DND-41 (cell line): Measurements from ENCODE around the gene SOWAHD.
"Not testable (repeated sequence)": the region's sequence is repeated elsewhere in the genome, so short reads cannot be mapped to it uniquely, and the experiment has no call there.

ENCODE experiments used
- ATAC-seq: fragments of 200-7000 bp; cut with Tn5 transposase; 3 replicates; pipeline ENCODE4 v1.9.1; 2021; ENCODE audit warnings: low read depth; ENCODE audit not compliant: insufficient read depth
- DNase-seq: peaks from one replicate; pipeline ENCODE4 v3.0.0-alpha.2; 2020
- H2AFZ ChIP-seq: 2 replicates; pipeline ENCODE4 v1.6.0; 2012; ENCODE audit warnings: low read depth, low read length
- H3K27ac ChIP-seq: 2 replicates; pipeline ENCODE4 v1.5.1; 2012; ENCODE audit warnings: low read length, inconsistent platforms
- H3K27me3 ChIP-seq: fragments of 200-600 bp; sonication (generic); 2 replicates; pipeline ENCODE4 v1.6.0; 2012; ENCODE audit warnings: low read length, mild to moderate bottlenecking, inconsistent platforms; ENCODE audit not compliant: insufficient read depth, poor library complexity
- H3K36me3 ChIP-seq: 2 replicates; pipeline ENCODE4 v1.5.1; 2012; ENCODE audit warnings: low read length, inconsistent platforms; ENCODE audit not compliant: insufficient read depth
- H3K4me1 ChIP-seq: 2 replicates; pipeline ENCODE4 v1.5.1; 2012; ENCODE audit warnings: mild to moderate bottlenecking, low read length; ENCODE audit not compliant: insufficient read depth
- H3K4me2 ChIP-seq: 2 replicates; pipeline ENCODE4 v1.6.0; 2012; ENCODE audit warnings: mild to moderate bottlenecking, moderate library complexity, low read length, inconsistent platforms; ENCODE audit not compliant: insufficient read depth
- H3K4me3 ChIP-seq, 2 experiments: fragments of 200-600 bp in 1 of 2; shearing (Covaris generic) in 1 of 2; 2 replicates each; pipeline ENCODE4 v1.5.1; 2012 to 2016; ENCODE audit warnings: inconsistent platforms in 2 of 2, low read length in 2 of 2, mild to moderate bottlenecking in 2 of 2, low read depth in 1 of 2, moderate library complexity in 1 of 2
- H3K79me2 ChIP-seq: 2 replicates; pipeline ENCODE4 v1.6.0; 2012; ENCODE audit warnings: low read length, inconsistent platforms; ENCODE audit not compliant: insufficient read depth
- H3K9ac ChIP-seq: 2 replicates; pipeline ENCODE4 v1.6.0; 2012; ENCODE audit warnings: low read depth, mild to moderate bottlenecking, inconsistent platforms, low read length, moderate library complexity
- H3K9me3 ChIP-seq: 2 replicates; pipeline ENCODE4 v1.5.1; 2012; ENCODE audit warnings: low read length, moderate library complexity, mild to moderate bottlenecking, inconsistent platforms; ENCODE audit not compliant: insufficient read depth, severe bottlenecking
- H4K20me1 ChIP-seq: 2 replicates; pipeline ENCODE4 v1.6.0; 2012; ENCODE audit warnings: low read length; ENCODE audit not compliant: insufficient read depth
- EZH2 ChIP-seq: IDR thresholded peaks from 3 replicates; pipeline ENCODE4 v1.6.1; 2012; ENCODE audit warnings: borderline replicate concordance, low read depth, mild to moderate bottlenecking, moderate library complexity, low read length, inconsistent platforms; ENCODE audit not compliant: severe bottlenecking
- TF ChIP-seq, protein P1 (sequence below): IDR thresholded peaks from 2 replicates; pipeline ENCODE4 v1.5.1; 2012; ENCODE audit warnings: borderline replicate concordance, low read length, moderate library complexity, mild to moderate bottlenecking; ENCODE audit not compliant: poor library complexity, severe bottlenecking; ENCODE audit errors: extremely low read depth

Gene SOWAHD

GRCh38 chrX:119763836-119764387, 5.5 kb downstream of the SOWAHD start:
- no peaks in the 10 kb centered on the region for H3K4me1 ChIP-seq
- H3K27ac ChIP-seq: no peak overlapping the region

GRCh38 chrX:119768436-119768835, 10.0 kb downstream of the SOWAHD start:
- not testable (repeated sequence) for H3K4me2 ChIP-seq, H3K79me2 ChIP-seq, H3K27ac ChIP-seq, ATAC-seq, H3K36me3 ChIP-seq, H4K20me1 ChIP-seq, DNase-seq, H3K27me3 ChIP-seq, H2AFZ ChIP-seq, H3K9me3 ChIP-seq, H3K4me3 ChIP-seq, H3K4me1 ChIP-seq, H3K9ac ChIP-seq

More at GRCh38 chrX:119763836-119764387, 5.5 kb downstream of the SOWAHD start:
- no peak overlapping the region for H3K9ac ChIP-seq
- no peaks in the 10 kb centered on the region for H3K36me3 ChIP-seq
- H4K20me1 ChIP-seq: no peaks in the 10 kb centered on the region
- no peaks in the 10 kb centered on the region for H3K9me3 ChIP-seq
- DNase-seq (no peak), ATAC-seq (no peak)
- no peaks in the 10 kb centered on the region for H3K27me3 ChIP-seq
- no peak overlapping the region for H3K4me3 ChIP-seq
- TF ChIP-seq, protein P1, sequence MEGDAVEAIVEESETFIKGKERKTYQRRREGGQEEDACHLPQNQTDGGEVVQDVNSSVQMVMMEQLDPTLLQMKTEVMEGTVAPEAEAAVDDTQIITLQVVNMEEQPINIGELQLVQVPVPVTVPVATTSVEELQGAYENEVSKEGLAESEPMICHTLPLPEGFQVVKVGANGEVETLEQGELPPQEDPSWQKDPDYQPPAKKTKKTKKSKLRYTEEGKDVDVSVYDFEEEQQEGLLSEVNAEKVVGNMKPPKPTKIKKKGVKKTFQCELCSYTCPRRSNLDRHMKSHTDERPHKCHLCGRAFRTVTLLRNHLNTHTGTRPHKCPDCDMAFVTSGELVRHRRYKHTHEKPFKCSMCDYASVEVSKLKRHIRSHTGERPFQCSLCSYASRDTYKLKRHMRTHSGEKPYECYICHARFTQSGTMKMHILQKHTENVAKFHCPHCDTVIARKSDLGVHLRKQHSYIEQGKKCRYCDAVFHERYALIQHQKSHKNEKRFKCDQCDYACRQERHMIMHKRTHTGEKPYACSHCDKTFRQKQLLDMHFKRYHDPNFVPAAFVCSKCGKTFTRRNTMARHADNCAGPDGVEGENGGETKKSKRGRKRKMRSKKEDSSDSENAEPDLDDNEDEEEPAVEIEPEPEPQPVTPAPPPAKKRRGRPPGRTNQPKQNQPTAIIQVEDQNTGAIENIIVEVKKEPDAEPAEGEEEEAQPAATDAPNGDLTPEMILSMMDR: no peak
- TF ChIP-seq EZH2: no peak
- no peaks in the 10 kb centered on the region for H3K79me2 ChIP-seq
- H3K4me2 ChIP-seq: no peak overlapping the region
- H2AFZ ChIP-seq: no peak overlapping the region

DNA sequence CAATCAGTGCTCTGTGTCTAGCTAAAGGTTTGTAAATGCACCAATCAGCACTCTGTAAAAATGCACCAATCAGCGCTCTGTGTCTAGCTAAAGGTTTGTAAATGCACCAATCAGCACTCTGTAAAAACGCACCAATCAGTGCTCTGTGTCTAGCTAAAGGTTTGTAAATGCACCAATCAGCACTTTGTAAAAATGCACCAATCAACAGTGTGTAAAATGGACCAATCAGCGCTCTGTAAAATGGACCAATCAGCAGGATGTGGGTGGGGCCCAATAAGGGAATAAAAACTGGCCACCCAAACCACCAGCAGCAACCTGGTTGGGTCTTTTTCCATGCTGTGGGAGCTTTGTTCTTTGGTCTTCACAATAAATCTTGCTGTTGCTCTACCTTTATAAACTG, 11.0 kb downstream of the SOWAHD start:
- not testable (repeated sequence) for H3K4me3 ChIP-seq, H3K9ac ChIP-seq, H3K27me3 ChIP-seq, ATAC-seq, H3K79me2 ChIP-seq, H3K4me1 ChIP-seq, H2AFZ ChIP-seq, DNase-seq, H3K27ac ChIP-seq, H3K9me3 ChIP-seq, H3K4me2 ChIP-seq, H4K20me1 ChIP-seq, H3K36me3 ChIP-seq

- no peak overlapping the region for H3K9ac ChIP-seq
- no peak overlapping the region for H3K4me3 ChIP-seq
- no peaks in the 10 kb centered on the region for H4K20me1 ChIP-seq
- no peaks in the 10 kb centered on the region for H3K79me2 ChIP-seq
- no peak for ATAC-seq
- H3K27me3 ChIP-seq: no peaks in the 10 kb centered on the region
- H3K4me1 ChIP-seq: no peaks in the 10 kb centered on the region
- TF ChIP-seq EZH2: no peak
- TF ChIP-seq, protein P1: no peak
- no peak overlapping the region for H2AFZ ChIP-seq
- no peak overlapping the region for H3K4me2 ChIP-seq
- no peaks in the 10 kb centered on the region for H3K9me3 ChIP-seq
- DNase-seq: no peak
- no peak overlapping the region for H3K27ac ChIP-seq
- no peaks in the 10 kb centered on the region for H3K36me3 ChIP-seq
Observed at GRCh38 chrX:119775517-119776238, 17.3 kb downstream of the SOWAHD start.
